Psoas muscle (tissue), 8 donors: ENCODE data around the gene TIMP2. TPM values are rescaled to one million over a fixed set of nuclear protein-coding genes. Genes with fewer than 3 reads are reported as not detected.

ENCODE experiments used
- ATAC-seq, 4 donors: fragments of 200-7000 bp; cut with Tn5 transposase; one replicate each; pipeline ENCODE4 v1.9.1; 2020; ENCODE audit warnings: moderate library complexity in 3 of 4, mild to moderate bottlenecking in 2 of 4
- DNase-seq, 2 donors: peaks; one replicate each; pipeline ENCODE4 v3.0.0-alpha.2; 2020
- H3K27ac ChIP-seq: fragments of 200-600 bp; one replicate; pipeline ENCODE4 v1.8.0; 2022
- H3K27me3 ChIP-seq, 3 donors: fragments of 200-600 bp in 1 of 3; one replicate each; pipeline versions ENCODE4 v1.6.1 to v1.8.0; 2013 to 2022; ENCODE audit warnings: low read length in 2 of 3, mild to moderate bottlenecking in 2 of 3, moderate library complexity in 1 of 3; ENCODE audit not compliant: insufficient read depth in 3 of 3
- H3K36me3 ChIP-seq, 2 donors: fragments of 200-600 bp in 1 of 2; one replicate each; pipeline versions ENCODE4 v1.6.1 to v1.8.0; 2013 to 2022; ENCODE audit warnings: low read depth in 1 of 2, mild to moderate bottlenecking in 1 of 2, moderate library complexity in 1 of 2; ENCODE audit not compliant: insufficient read depth in 1 of 2
- H3K4me1 ChIP-seq: fragments of 200-600 bp; one replicate; pipeline ENCODE4 v1.8.0; 2022
- H3K4me3 ChIP-seq: fragments of 200-600 bp; one replicate; pipeline ENCODE4 v1.8.0; 2022; ENCODE audit warnings: mild to moderate bottlenecking
- H3K9me3 ChIP-seq: fragments of 200-600 bp; one replicate; pipeline ENCODE4 v1.8.0; 2022
- WGBS, 3 donors: extraction: QIAGEN DNeasy Blood & Tissue Kit; methylation state at CpG; one replicate each; pipeline versions ENCODE4 v1.1.6 to v1.1.7; 2013; 5-methylcytosine and 5-hydroxymethylcytosine counted together
- intact Hi-C, 2 donors: fragments of 100-400 bp; cut with DNase I; formaldehyde crosslinking; loops; one replicate each; pipeline versions ENCODE4 v1.11.0 to v1.14.2; 2022
- polyA plus RNA-seq, 3 donors: library from polyadenylated mRNA; stranded (reverse); fragments of 200-250 nt; gene quantifications; one replicate each; pipeline ENCODE4 v1.2.3, GENCODE V29; 2013
- total RNA-seq, 4 donors: library from RNA; stranded (reverse); fragmentation: NEBNext Ultra II Directional in 2 of 4; extraction: Animal tissue kit (Norgen Biotek cat#: 25700) in 2 of 4; gene quantifications; one replicate each; pipeline versions ENCODE4 v1.2.1 to v1.2.4, GENCODE V29; 2021 to 2023
- TF ChIP-seq, protein P1 (sequence below): fragments of 200-600 bp; IDR thresholded peaks from one replicate; pipeline ENCODE4 v1.8.0; 2022; ENCODE audit warnings: antibody characterized with exemption
- donor health status: healthy with polysubstance abuse.
- donor health status: DM: no; HTN: no; CAD: no; lungs with moderate emphysema.
- donor health status: Bipolar disorder and iron deficiency.
- donor health status: healthy.
- donor health status: DM: yes; HTN: yes; CAD: no.
- donor health status: DM: no; HTN: no; CAD: no.
- donor health status: DM: no; HTN: no; CAD: no.
- donor health status: DM: yes; HTN: yes; CAD: no.

TIMP2 gene
- total and polyA plus RNA-seq, 7 donors = 10.3 to 53.6 (median 18.5) TPM

DNA sequence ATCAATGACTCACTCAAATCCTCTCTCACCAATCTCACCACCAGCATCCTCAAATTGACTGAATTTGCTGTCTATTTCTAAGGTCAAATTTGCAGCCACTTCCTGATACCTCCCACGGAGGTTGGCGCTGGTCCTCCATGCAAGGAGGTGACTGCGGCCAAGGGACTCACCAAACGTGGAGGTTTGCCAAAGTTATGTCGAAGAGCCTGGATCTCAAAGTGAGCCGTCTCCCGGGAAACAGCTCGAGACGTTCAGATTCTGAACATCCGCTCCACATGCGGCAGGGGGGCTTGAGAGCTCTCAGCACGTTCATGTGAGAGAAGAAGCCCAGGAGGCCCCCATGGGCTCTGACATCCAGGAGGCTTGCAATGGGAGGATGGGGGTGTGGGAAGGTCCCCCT lies 31.9 kb upstream of the TIMP2 start:
- H3K4me3 ChIP-seq = no peak overlapping the region
- TF ChIP-seq, protein P1, sequence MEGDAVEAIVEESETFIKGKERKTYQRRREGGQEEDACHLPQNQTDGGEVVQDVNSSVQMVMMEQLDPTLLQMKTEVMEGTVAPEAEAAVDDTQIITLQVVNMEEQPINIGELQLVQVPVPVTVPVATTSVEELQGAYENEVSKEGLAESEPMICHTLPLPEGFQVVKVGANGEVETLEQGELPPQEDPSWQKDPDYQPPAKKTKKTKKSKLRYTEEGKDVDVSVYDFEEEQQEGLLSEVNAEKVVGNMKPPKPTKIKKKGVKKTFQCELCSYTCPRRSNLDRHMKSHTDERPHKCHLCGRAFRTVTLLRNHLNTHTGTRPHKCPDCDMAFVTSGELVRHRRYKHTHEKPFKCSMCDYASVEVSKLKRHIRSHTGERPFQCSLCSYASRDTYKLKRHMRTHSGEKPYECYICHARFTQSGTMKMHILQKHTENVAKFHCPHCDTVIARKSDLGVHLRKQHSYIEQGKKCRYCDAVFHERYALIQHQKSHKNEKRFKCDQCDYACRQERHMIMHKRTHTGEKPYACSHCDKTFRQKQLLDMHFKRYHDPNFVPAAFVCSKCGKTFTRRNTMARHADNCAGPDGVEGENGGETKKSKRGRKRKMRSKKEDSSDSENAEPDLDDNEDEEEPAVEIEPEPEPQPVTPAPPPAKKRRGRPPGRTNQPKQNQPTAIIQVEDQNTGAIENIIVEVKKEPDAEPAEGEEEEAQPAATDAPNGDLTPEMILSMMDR = no peak
- H3K36me3 ChIP-seq = no peaks in the 10 kb centered on the region
- 63 to 69% (median 64%) methylated on average over 12 of the region's 12 CpGs for WGBS, 3 donors
- no peak for ATAC-seq
- intact Hi-C loops = no loop called here
- no peaks in the 10 kb centered on the region for H3K27me3 ChIP-seq
- H3K27ac ChIP-seq = no peak overlapping the region
- no peak for DNase-seq
- no peaks in the 10 kb centered on the region for H3K9me3 ChIP-seq
- H3K4me1 ChIP-seq = no peaks in the 10 kb centered on the region

DNA sequence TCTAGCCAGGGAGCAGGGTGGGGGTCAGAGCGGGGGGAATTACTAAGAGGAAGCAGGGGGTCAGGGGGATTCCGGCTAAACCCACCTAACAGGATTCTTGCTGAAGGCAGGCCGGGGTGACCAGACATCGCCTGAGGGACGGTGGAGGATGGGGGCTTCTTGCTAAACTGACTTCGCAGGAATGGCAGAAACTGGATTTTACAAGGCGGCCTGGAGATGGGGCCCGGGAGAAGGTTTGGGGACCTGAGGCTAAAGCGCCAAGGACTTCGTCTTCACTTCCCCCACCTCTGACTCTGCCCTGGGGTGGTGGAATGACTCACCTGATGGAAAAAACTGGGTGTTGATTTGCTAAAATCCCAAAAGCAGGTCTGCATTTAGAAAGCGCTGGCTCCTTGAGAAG lies 31.1 kb upstream of the TIMP2 start:
- TF ChIP-seq, protein P1 = no peak
- no peak for ATAC-seq
- Histone ChIP-seq H3K36me3 (no peaks in the 10 kb centered on the region), H3K9me3 (peaks cover 4% of the 10 kb centered on the region), H3K27me3 (no peaks in the 10 kb centered on the region), H3K4me1 (no peaks in the 10 kb centered on the region), H3K27ac (no peak overlapping the region), H3K4me3 (no peak overlapping the region)
- WGBS, 3 donors = 88 to 91% (median 89%) methylated on average over 11 of the region's 11 CpGs
- no peak for DNase-seq
- intact Hi-C loops = no loop called here

DNA sequence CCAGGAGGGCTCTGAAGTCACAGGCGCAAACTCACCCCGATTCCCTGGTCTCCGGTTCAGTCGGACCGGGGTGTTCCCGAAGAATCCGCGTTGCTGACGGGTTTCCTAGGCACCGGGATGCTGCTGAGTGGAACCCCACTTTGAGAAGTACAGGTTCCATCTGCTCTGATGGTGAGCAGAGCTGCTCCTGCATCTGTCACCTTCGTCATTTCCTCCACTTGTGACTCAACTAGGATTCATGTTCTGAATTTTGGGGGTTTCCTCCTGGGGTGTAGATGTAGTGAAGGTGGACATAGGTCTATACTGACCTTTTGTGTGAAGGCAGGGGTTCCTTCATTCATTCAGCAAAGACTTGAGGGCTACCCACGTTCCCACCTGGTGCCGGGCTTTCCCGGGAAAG lies 29.5 kb upstream of the TIMP2 start:
- Histone ChIP-seq H3K4me3 (no peak overlapping the region), H3K4me1 (no peaks in the 10 kb centered on the region), H3K27me3 (no peaks in the 10 kb centered on the region), H3K27ac (no peak overlapping the region), H3K36me3 (no peaks in the 10 kb centered on the region), H3K9me3 (peaks cover 14% of the 10 kb centered on the region)
- intact Hi-C loops = no loop called here
- 88 to 93% (median 89%) methylated on average over 14 of the region's 14 CpGs for whole genome bisulfite sequencing, 3 donors
- DNase-seq (no peak), ATAC-seq (no peak)
- TF ChIP-seq, protein P1 = no peak

DNA sequence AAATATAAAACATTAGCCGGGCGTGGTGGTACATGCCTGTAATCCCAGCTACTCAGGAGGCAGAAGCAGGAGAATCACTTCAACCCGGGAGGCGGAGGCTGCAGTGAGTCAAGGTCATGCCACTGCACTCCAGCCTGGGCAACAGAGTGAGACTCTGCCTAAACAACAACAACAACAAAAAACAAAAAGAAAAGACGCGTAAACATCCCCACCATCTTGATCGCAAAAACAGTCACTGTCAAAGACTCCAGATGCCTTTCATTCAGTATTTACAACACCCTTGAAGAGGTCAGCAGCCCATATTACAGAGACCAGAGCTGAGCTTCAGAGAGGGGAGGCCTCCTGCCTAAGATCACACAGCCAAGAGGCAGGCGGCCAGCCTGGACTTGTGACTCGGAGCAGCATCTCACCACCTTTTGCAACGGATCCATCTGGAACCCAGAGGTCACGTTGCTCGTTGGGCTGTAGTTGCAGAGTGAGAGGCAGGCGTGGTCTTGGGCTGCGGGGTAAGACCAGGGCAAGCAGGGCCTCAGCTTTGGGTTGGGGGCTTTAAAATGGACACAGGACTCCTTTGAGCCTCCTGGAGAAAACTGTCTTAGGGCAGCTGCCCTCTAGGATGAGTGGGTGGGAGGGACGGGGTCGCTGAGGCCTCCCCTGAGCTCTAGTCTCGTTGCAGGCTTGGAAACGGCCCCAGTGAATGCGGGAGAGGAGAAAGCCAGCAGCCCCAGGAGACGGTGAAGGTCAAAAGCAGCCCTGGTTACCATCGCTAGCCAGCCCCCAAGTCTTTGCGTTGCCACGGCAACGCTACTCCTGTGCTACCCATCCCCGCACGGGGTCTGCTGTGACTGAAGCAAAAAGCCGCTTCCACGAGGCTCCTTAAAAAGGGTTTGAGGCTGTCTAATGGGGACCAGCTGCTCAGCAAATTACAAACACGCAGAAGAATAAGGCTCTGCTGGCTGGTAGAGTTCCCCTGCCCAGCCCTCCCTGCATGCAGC lies 28.5 kb upstream of the TIMP2 start:
- TF ChIP-seq, protein P1 = no peak
- ATAC-seq (no peak), DNase-seq (no peak)
- Histone ChIP-seq H3K4me3 (no peak overlapping the region), H3K36me3 (no peaks in the 10 kb centered on the region), H3K9me3 (peaks cover 14% of the 10 kb centered on the region), H3K4me1 (no peaks in the 10 kb centered on the region), H3K27ac (no peak overlapping the region), H3K27me3 (no peaks in the 10 kb centered on the region)
- 69 to 71% (median 70%) methylated on average over 29 of the region's 29 CpGs for WGBS, 3 donors
- intact Hi-C loops = no loop called here
